Ramos (cell line): Measurements from ENCODE around the gene NR3C2.

Experiments used
- in situ Hi-C: fragments of 300-500 bp; cut with MboI; formaldehyde crosslinking; loops from one replicate; pipeline ENCODE4 v1.14.3; 2022; ENCODE audit warnings: low sequenced_read_pairs; ENCODE audit not compliant: unreplicated experiment

Gene NR3C2

DNA sequence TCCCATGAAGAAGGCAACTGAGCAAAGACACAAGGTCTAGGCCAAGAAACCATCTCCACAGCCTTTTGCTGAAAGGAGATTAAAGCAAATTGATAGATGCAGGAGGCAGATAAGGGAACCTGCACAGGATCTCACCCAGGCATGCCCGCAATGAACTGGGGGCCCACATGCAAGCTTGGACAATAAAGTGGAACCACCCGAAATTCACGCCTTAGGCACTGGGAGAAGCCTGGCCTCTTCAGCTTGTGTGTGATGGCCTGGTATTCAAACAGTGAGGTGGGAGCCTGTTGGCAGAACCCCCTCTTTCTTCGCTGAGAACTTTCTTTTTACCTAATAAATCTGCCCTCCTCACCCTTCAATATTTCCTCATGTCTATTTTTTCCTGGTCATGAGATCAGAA lies 213.2 kb downstream of the NR3C2 start:
- in situ Hi-C loops = no loop called here

DNA sequence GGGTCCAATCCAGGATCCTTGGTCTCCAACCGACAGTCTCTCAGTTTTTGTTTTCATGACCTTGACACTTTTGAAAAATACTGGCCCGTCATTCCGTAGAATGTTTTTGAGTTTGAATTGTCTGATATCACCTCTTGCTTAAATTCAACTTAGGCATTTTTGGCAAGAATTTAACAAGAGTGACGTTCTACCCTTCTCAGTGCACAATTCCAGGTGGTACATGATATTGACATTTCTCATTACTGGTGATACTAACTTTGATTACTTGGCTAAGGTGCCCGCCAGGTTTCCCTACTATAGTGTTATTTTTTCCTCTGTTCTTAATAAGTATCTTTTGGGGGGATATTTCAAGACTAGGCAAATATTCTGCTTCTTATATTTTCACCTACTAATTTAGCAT lies 215.1 kb downstream of the NR3C2 start:
- in situ Hi-C loops = no loop called here

DNA sequence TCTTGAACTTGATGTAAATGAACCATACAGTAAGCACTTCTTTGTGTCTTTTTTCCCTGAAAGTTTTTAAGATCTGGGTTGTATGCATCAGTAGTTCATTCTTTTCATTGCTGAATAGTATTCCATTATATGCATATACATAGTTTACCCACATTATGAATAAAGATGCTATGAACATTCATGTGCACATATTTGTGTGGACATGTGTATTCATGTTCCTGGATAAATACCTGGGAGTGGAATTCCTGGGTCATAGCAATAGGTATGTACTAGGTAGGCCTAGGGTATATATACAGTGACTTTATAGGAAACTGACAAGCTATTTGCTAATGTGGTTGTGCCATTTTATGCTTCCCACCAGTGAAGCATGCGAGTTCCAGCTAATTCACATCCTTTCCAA lies 215.9 kb downstream of the NR3C2 start:
- in situ Hi-C loops = no loop called here

DNA sequence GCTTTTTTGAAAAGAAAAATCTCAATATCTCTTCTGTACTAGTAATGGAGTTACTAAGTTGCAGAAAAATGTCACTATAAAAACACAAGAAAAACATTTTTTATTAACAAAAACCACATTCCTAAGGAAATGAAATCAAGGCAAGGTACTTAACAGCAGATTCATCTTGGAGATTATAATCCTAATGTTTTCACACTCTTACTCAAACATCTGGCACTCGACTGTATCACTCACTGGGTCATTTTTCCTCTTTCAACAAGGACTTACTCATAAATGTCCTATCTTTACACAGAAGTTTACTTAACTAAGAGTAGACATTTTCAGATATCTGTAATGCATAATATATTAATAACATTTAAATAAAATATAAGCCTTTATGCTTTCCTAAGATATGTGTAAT lies 216.6 kb downstream of the NR3C2 start:
- in situ Hi-C loops = no loop called here

DNA sequence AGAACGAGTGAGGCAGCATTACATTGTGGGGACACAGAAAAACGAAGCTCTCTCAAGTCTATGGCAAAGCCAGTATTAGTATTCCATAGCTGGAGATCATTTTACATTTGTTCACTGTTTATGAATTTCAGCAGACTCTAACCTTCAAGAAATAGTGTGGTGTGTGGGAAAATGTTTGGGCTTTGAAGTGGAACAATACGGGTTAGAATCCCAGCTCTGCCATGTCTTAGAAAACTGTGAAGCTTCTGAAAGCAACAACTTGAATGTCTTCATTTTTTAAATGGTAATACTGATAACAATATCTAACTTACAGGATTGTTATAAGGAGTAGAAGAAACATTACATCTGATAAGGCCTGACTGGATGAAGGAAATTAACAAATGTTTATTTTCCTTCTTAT lies 217.7 kb downstream of the NR3C2 start:
- in situ Hi-C loops = no loop called here

DNA sequence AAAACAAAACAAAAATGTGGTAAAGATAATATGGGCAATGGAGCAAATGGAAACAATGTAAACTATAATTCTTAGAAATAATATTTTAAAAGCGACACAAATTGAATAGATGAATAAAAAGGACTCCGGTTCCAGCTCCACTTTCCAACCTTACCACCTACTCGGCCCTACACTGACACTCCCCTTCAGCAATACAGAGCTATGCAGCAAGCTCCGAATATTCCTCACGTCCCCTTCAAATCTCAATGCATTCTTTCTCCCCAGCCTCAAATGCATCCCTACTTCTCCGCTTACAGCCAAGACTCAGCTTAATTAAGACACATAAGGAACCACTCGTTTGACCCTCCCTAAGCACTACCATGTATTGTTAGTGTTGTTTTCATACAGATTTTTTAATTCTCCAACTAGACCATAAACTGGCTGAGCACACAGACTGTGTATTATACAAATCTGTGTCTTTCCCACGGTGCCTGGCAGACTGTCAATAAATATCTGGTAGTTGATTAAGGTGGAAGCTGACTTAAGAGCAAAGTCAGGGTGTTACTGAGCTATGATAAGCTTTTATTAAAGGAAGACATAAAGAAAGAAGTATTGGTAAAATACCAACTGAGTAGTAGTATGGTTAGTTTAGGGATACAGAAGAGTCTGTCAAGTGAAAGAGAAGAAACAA lies 219.1 kb downstream of the NR3C2 start:
- in situ Hi-C loops = no loop called here

DNA sequence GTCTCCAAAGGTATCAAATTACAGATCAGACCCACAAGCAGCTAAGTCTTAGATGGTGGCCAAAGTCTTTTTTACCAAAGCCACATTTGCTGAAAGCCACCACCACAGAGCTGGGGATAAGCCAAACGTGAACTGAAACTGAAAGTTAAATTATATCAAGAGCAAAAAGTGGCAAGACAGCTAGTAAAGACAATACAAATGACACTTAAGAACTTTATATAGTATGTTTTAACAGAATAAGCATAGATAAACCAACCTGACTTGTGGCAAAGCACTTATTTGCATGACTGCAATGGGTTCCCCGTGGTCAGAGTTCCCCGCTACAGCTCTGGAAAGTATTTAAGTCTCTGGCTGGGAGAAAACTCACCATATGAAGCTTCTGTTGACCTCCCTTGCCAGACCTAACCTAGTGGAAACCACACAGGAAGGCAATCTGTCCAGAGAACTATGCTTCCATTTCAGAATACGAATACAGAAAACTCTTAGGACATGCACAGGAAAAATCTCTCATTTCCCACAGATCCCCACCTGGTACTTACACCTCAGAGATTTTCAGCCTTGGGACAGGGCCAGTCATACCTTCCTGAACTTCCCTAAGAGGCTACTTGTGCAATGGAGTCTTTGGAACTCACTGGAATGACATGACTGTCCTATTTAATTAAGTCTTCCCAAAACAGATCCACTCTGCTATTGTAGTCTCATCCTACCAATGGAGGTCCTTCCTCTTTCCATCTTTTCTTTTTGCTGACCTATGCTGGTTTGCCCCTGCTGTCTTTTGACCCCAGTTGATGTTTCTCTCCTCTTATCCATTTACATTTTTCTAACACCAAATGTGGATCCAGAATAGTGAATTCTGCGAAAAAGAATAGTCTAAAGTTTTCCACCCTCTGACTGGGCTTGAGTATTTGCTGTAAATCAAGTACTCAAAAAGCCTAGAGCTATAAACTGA lies 225.1 kb downstream of the NR3C2 start:
- in situ Hi-C loops = no loop called here

DNA sequence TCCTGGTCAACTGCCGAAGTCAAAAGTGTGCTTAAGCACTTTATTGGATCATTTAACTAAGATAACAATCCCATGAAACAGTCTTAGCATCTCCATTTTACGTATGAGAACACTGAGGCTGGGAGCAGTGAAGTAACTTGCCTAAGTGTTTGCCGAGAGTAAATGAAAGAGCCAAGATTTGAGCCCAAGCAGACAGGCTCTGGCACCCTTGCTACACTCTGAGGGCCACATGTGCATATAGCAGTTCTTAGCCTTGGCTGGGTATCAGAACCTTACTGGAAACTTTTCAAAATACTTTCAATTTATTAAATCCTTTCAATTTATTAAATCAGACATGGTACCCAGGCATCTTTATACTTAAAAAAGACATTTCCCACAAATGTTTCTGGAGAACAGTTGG lies 225.9 kb downstream of the NR3C2 start:
- in situ Hi-C loops = no loop called here

DNA sequence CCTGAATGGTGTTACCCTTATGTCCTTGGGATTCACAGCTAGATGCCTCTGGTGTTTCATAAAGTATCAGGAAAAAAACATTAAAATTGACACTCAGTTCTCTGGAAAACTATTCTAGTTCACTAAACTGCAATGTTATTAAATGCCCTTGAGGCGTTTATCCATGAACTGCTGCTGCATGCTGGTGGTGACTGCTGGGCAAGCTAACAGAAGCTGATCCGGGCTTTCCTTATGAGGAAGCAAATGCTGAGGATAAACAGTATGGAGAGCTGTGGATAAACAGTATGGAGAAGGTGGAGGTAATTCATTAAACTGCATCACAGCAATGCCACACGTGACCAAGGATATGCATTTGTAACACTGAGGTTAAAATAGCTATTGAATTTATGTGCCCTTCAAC lies 227.0 kb downstream of the NR3C2 start:
- in situ Hi-C loops = no loop called here

DNA sequence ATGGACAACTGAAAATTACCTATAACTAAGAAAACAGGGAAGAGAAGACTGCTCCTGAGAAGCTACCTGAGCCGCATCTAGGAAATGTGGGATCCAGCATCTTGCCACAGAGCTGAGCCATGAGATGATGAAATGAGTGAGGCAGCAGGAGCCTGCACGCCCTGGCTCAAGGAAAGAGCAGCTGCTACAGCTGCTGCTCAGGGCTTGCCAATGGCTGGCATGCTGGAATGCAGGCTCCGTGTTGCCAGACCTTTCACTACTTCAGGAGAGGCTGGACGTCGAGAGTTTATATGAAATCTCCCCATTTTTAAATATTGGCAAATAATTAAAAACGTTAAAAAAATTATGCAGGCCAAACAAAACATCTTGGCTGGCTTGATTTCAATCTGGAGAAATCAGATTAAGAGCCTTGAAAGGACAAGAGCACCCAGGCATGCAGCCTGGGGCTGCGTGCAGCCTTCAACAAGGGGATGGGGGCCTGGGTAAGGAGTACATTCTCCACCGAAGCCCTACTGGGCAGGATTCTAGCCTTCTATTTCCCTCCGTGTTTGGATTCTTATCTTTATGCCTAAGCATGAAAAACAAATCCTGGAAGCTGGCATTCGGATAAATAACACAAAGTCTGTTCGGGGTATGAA lies 227.6 kb downstream of the NR3C2 start:
- in situ Hi-C loops = no loop called here

DNA sequence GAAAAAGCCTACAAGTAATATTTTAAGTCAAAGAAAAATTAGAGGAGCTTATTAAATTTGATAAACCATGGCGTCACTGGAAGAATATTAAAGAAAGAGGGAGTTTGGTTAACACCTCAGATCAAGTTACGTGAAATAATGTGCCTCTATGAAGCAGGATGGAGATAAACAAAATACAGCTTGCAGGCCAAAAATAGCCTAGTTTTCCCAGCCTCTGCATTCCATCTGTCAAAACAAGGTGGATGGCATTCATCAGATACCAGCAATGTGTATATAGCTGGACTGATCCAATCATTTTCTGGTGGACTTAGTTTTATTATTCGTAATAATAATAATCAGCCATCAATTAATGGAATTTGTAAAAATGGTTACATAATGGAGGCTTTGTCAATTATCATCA lies 230.7 kb downstream of the NR3C2 start:
- in situ Hi-C loops = no loop called here

DNA sequence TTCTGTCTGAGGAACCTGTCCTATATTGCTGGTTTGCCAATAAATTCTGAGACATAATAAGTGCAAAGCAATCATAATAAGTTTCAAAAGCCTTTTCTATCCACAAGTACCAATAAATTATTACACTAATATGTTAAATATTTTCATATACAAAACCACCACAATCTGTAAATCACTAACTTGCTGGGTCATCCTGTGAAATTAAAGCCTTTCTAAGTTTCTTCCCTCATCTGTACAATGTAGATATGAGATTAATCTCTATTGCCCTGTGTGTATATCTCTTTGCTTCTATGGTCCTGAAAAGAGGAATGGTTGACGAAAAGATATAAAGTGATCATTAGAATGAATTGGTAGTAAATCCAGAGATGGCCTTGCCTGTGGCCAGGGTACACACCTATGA lies 231.6 kb downstream of the NR3C2 start:
- in situ Hi-C loops = no loop called here

DNA sequence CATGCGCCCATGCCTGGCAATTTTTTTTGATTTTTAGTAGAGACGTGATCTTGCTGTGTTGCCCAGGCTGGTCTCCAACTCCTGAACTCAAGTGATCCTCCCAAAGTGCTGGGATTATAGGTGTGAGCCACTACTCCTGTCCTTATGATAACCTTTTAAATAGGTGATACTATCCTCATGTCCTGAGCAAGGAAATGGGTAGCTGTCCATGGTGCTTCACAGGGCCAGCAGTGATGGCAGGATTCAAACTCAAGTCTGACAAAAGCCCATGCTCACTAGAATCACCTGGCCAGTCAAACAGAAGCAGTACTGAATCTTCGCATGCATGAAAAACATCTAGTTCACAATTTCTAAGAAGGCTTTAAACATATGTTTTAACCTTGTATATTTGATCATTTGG lies 235.1 kb downstream of the NR3C2 start:
- in situ Hi-C loops = no loop called here

DNA sequence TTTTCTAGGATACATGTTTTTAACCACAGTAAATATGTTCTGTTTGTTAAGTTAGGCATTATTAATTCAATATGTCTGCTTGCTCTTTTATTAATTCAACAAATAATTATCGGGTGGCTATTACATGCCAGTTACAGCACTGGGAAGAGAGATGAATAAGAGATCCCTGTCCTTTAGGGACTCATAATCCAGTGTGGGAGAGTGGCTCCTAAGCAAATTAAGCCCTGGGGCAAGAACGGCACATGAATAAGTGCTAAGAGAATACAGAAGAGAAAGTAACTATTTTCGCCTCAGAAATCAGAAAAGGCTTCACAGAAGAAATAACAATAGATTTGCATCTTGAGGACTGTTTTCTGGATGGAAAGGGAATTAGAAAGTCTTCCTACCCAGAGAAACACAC lies 236.7 kb downstream of the NR3C2 start:
- in situ Hi-C loops = no loop called here

DNA sequence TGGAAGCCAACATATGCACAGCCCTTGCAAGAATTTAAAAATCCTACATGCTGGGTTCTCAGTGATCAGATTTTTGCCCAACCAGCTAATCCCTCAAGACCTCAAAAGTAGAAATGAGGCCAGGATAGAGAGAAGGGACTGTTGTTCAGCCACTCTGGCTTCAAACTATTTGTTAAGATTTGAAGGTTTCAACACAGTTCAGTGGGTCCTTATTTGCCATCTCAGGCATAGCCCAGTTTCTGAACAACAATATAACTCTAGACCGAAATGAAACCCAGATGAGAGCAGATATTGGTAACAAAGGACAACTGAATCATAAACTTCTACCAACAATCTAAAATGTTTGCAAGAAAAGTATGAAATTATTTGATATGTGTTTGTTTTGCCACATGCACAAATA lies 237.3 kb downstream of the NR3C2 start:
- in situ Hi-C loops = no loop called here

DNA sequence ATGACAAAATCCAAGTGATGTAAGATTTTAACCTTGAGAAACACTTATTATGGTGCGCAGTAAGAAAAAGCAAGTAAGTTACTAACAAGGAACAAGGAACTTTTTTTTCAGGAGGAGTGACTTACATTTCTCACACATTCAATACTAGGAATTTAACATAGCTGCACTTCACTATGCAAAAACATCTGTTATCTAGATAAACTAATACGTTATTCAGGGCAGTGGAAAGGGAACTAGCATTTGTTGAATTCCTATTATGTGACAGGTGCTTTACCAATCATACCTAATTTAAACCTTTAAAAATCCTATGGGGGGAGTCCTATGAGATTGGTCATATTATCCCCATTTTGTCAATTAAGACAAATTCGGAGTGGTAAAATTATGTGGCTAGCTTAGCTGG lies 238.0 kb downstream of the NR3C2 start:
- in situ Hi-C loops = no loop called here

DNA sequence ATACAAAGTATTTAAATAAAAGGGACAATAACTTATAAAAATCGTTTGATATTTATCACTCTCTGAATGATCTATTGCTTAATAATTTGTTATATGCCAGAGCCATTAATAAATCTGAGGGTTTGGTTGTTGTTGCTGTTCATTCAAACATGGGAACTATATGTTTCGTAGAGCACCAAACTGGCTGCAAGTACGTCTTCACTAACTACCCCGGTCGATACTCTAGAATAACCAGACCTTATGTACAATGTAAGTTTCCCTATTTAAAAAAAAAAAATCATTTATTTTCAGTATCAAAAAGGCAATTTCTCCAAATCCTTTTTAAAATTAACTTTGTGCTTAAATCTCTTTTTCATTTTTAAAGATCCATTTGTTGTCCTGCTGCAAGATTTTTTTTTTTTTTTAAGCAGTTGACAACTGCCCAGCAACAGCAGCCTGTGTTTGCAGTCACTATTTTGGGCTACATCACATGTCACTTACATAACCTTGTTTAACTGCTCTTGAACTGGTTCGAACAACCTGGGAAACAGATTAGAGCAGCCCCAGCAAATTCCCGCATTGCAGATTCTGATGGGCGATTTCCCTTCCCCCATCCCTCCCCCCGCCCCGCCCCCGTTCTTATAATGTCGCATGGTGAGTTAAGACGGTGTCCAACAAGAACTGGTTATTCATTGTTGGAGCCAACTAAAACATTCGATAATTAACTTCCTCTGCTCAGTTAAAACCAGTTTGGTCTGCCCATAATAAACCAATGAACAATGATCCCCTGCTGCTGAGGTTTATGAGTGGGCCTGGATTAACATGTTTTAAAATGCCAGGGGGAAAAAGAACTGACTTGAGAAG lies 238.9 kb downstream of the NR3C2 start:
- in situ Hi-C loops = no loop called here

DNA sequence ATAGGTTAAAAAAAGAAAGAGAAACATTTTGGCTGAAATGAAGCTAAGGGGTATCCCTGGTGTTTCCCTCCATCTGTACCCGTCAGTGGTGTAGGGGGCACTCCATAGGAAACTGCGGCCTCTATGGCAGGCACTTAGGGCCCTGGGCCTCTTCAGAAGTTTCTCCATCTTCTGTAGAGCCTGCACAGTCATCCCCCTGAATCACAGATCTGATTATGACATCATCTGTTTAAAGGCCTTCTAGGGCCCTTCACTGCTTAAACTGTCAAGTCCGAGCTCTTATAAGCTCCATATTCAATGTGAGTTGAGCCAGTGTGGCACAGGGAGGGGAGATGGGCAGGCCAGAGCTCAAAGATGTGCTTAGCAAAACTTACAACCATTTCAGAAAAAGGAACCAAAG lies 241.3 kb downstream of the NR3C2 start:
- in situ Hi-C loops = no loop called here

DNA sequence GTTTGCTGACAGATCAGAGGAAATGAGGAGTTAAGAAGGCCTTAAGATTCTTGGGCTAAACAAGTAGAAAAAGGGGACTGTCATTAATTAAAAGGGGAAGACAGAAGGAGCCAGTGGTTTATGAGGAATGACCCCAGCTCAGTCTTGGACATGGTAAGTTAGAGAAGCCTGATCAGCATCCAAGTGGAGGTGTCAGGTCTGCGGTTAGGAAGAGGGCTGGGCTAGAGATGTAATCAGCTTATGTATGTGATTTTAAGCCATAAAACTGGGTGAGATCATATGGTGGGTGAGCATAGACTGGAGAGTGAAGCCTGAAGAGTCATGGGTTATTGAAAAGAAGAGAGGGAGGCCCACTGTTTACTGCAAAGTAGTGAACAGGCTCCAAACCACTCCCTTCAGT lies 246.1 kb downstream of the NR3C2 start:
- in situ Hi-C loops = no loop called here

DNA sequence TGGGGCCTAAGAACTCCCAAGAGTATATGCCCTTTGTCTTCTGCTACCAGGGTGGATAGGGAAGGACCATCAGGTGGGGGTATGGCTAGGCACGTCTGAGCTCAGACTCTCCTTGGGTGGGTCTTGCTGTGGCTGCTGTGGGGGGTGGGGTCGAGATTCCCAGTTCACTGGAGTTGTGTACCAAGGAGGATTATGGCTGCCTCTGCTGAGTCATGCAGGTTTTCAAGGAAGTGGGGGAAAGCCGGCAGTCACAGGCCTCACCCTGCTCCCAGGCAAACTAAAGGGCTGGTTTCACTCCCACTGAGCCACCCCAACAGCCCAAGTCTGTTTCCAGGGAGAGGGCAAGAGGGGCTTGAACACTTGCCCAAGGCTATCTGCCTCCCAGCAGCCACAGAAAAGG lies 249.7 kb downstream of the NR3C2 start:
- in situ Hi-C loops = no loop called here
